Measurements from ENCODE around the gene DPYD.

The DPYD gene

GRCh38 chr1:97903626-97904025 lies 17.2 kb downstream of the DPYD start:
- ChIA-PET POLR2A (no interaction called here), CTCF (no interaction called here)

GRCh38 chr1:97902067-97902466 lies 18.8 kb downstream of the DPYD start:
- CTCF ChIA-PET: no interaction called here
- no peak overlapping the region for H3K4me3 ChIP-seq (ENCODE audit: low read depth, low read length)
- POLR2A ChIA-PET: no interaction called here
- no peak for TF ChIP-seq CTCF (IDR thresholded peaks at IDR 0.05; ENCODE audit: insufficient read depth, low read length, missing control alignments)
- DNase-seq (ENCODE audit: low read depth, low spot score): no peak

More at GRCh38 chr1:97903626-97904025, 17.2 kb downstream of the DPYD start:
- TF ChIP-seq CTCF (IDR thresholded peaks at IDR 0.05; ENCODE audit: insufficient read depth, low read length, missing control alignments): no peak
- H3K4me3 ChIP-seq (ENCODE audit: low read depth, low read length): no peak overlapping the region
- no peak for DNase-seq (ENCODE audit: low read depth, low spot score)

GRCh38 chr1:97901017-97901658 lies 19.7 kb downstream of the DPYD start:
- no peak overlapping the region for H3K4me3 ChIP-seq (ENCODE audit: low read depth, low read length)
- CTCF ChIA-PET: interaction anchor here (0.9 to 1.0 kb wide), 2 partner anchors 9 to 81 kb away, joined by 3 to 4 read pairs; no protein-coding TSS in a partner anchor
- POLR2A ChIA-PET: no interaction called here
- no peak for DNase-seq (ENCODE audit: low read depth, low spot score)
- TF ChIP-seq CTCF (IDR thresholded peaks at IDR 0.05; ENCODE audit: insufficient read depth, low read length, missing control alignments): no peak

- no peak overlapping the region for H3K4me3 ChIP-seq (ENCODE audit: low read depth, low read length)
- POLR2A ChIA-PET: no interaction called here
- CTCF ChIA-PET: interaction anchor here (1.3 kb wide), 1 partner anchor 13 kb away, joined by 3 read pairs; no protein-coding TSS in a partner anchor
- DNase-seq (ENCODE audit: low read depth, low spot score): no peak
- TF ChIP-seq CTCF (IDR thresholded peaks at IDR 0.05; ENCODE audit: insufficient read depth, low read length, missing control alignments): no peak
Measured at GRCh38 chr1:97898948-97899347, 21.9 kb downstream of the DPYD start.

- no peak for DNase-seq (ENCODE audit: low read depth, low spot score)
- CTCF ChIA-PET: no interaction called here
- POLR2A ChIA-PET: no interaction called here
- no peak for TF ChIP-seq CTCF (IDR thresholded peaks at IDR 0.05; ENCODE audit: insufficient read depth, low read length, missing control alignments)
- no peak overlapping the region for H3K4me3 ChIP-seq (ENCODE audit: low read depth, low read length)
Measured at GRCh38 chr1:97895278-97895677, 25.6 kb downstream of the DPYD start.

GRCh38 chr1:97893844-97894243 lies 27.0 kb downstream of the DPYD start:
- no peak for TF ChIP-seq CTCF (IDR thresholded peaks at IDR 0.05; ENCODE audit: insufficient read depth, low read length, missing control alignments)
- CTCF ChIA-PET: no interaction called here
- POLR2A ChIA-PET: no interaction called here
- no peak for DNase-seq (ENCODE audit: low read depth, low spot score)
- no peak overlapping the region for H3K4me3 ChIP-seq (ENCODE audit: low read depth, low read length)

Measured in AG04449 (cell line).